ENCODE data around the gene TAS2R42.
A peak's percentile ranks its signal among the peaks of the same experiment; 100 is the strongest.

Gene TAS2R42

GRCh38 chr12:11186837-11187236 lies at the start of gene TAS2R42:
Gene TAS2R42, minus strand, starts transcription at chr12:11186937. Its CDS starts 0 bp downstream, at chr12:11186937.
- DNase-seq (ENCODE audit: low spot score): no peak
- CTCF ChIA-PET: no interaction called here
- POLR2A ChIA-PET (ENCODE audit: low non-redundant PET): no interaction called here
- H3K27ac ChIP-seq: no peak within 1 kb of the TSS
- no peak for TF ChIP-seq CTCF (conservative IDR thresholded peaks at IDR 0.05; ENCODE audit: low read depth)

GRCh38 chr12:11233532-11233931 lies 46.8 kb upstream of the TAS2R42 start:
- ChIA-PET CTCF (interaction anchor here (1.4 kb wide), 1 partner anchor 252 kb away, joined by 3 read pairs; no protein-coding TSS in a partner anchor), POLR2A (ENCODE audit: low non-redundant PET) (no interaction called here)
- no peak for DNase-seq (ENCODE audit: low spot score)
- no peak overlapping the region for H3K27ac ChIP-seq
- no peak for TF ChIP-seq CTCF (conservative IDR thresholded peaks at IDR 0.05; ENCODE audit: low read depth)

GRCh38 chr12:11228296-11228879 lies 41.7 kb upstream of the TAS2R42 start:
- peak; percentile 54 for DNase-seq (ENCODE audit: low spot score)
- ChIA-PET POLR2A (ENCODE audit: low non-redundant PET) (no interaction called here), CTCF (interaction anchor here (0.7 to 2.2 kb wide), 5 partner anchors 12 to 453 kb away, joined by 3 to 17 read pairs (median 4); no protein-coding TSS in a partner anchor)
- TF ChIP-seq CTCF (conservative IDR thresholded peaks at IDR 0.05; ENCODE audit: low read depth): no peak; the same call in 1 of the 2 replicates
- no peak overlapping the region for H3K27ac ChIP-seq

- ChIA-PET CTCF (no interaction called here), POLR2A (ENCODE audit: low non-redundant PET) (no interaction called here)
- DNase-seq (ENCODE audit: low spot score): no peak
- H3K27ac ChIP-seq: no peak overlapping the region
- no peak for TF ChIP-seq CTCF (conservative IDR thresholded peaks at IDR 0.05; ENCODE audit: low read depth)
Measured at GRCh38 chr12:11227373-11227772, 40.6 kb upstream of the TAS2R42 start.

GRCh38 chr12:11209113-11209512 lies 22.4 kb upstream of the TAS2R42 start:
- H3K27ac ChIP-seq: no peak overlapping the region
- no peak for DNase-seq (ENCODE audit: low spot score)
- ChIA-PET CTCF (interaction anchor here (0.6 to 1.7 kb wide), 2 partner anchors 10 to 1482 kb away, joined by 7 read pairs; no protein-coding TSS in a partner anchor), POLR2A (ENCODE audit: low non-redundant PET) (no interaction called here)
- no peak for TF ChIP-seq CTCF (conservative IDR thresholded peaks at IDR 0.05; ENCODE audit: low read depth)

- H3K27ac ChIP-seq: no peak overlapping the region
- POLR2A ChIA-PET (ENCODE audit: low non-redundant PET): no interaction called here
- no peak for DNase-seq (ENCODE audit: low spot score)
- CTCF ChIA-PET: no interaction called here
- no peak for TF ChIP-seq CTCF (conservative IDR thresholded peaks at IDR 0.05; ENCODE audit: low read depth)
Measured at GRCh38 chr12:11204173-11204572, 17.4 kb upstream of the TAS2R42 start.
